Smooth muscle cell (in vitro differentiated cells): Measurements from ENCODE around the gene APCDD1L. TPM values are rescaled to one million over a fixed set of nuclear protein-coding genes. Genes with fewer than 3 reads are reported as not detected.

Source experiments
- DNase-seq: peaks from one replicate; lab custom pipeline; 2025; ENCODE audit not compliant: unreplicated experiment; lab: John Stamatoyannopoulos, UW
- H2AFZ ChIP-seq: fragments of 200-600 bp; sonication (generic); 2 replicates; pipeline ENCODE4 v1.6.0; 2016; ENCODE audit warnings: antibody characterized with exemption, low read depth, mild to moderate bottlenecking
- H3F3A ChIP-seq: fragments of 200-600 bp; sonication (generic); 2 replicates; pipeline ENCODE4 v1.6.0; 2017; ENCODE audit warnings: antibody characterized with exemption, low read depth
- H3K27ac ChIP-seq: fragments of 200-600 bp; sonication (generic); 2 replicates; pipeline ENCODE4 v1.5.1; 2016; ENCODE audit warnings: low read depth, mild to moderate bottlenecking
- H3K27me3 ChIP-seq: fragments of 200-600 bp; sonication (generic); 2 replicates; pipeline ENCODE4 v1.6.1; 2016; ENCODE audit warnings: low read depth, mild to moderate bottlenecking
- H3K36me3 ChIP-seq: fragments of 200-600 bp; sonication (generic); 2 replicates; pipeline ENCODE4 v1.5.1; 2016; ENCODE audit warnings: low read depth
- H3K4me1 ChIP-seq: fragments of 200-600 bp; sonication (generic); 2 replicates; pipeline ENCODE4 v1.5.1; 2016; ENCODE audit warnings: low read depth
- H3K4me2 ChIP-seq: fragments of 200-600 bp; sonication (generic); 2 replicates; pipeline ENCODE4 v1.6.0; 2016; ENCODE audit warnings: mild to moderate bottlenecking
- H3K4me3 ChIP-seq: fragments of 200-600 bp; sonication (generic); 2 replicates; pipeline ENCODE4 v1.5.1; 2016; ENCODE audit warnings: mild to moderate bottlenecking
- H3K79me2 ChIP-seq: fragments of 200-600 bp; sonication (generic); 2 replicates; pipeline ENCODE4 v1.6.0; 2016; ENCODE audit warnings: low read depth, mild to moderate bottlenecking
- H3K9ac ChIP-seq: fragments of 200-600 bp; sonication (generic); 2 replicates; pipeline ENCODE4 v1.6.0; 2016; ENCODE audit warnings: low read depth
- H3K9me3 ChIP-seq: fragments of 200-600 bp; sonication (generic); replicated peaks from 2 replicates; pipeline ENCODE4 v1.5.1; 2016; ENCODE audit warnings: low read depth
- H4K20me1 ChIP-seq: fragments of 200-600 bp; sonication (generic); 2 replicates; pipeline ENCODE4 v1.6.0; 2016; ENCODE audit warnings: low read depth
- CTCF ChIP-seq: fragments of 200-600 bp; sonication (generic); IDR thresholded peaks from 2 replicates; pipeline ENCODE4 v1.5.1; 2017; ENCODE audit warnings: borderline replicate concordance, mild to moderate bottlenecking, antibody characterized with exemption; ENCODE audit not compliant: insufficient read depth, poor library complexity, severe bottlenecking
- WGBS: methylation state at CpG from one replicate; pipeline ENCODE4 v1.1.7; 2016; ENCODE audit warnings: low lambda C conversion rate; 5-methylcytosine and 5-hydroxymethylcytosine counted together
- polyA plus RNA-seq: library from polyadenylated mRNA; unstranded; fragments of >200 nt; fragmentation: Nextera tagmentation; extraction: Ambion mirVana; gene quantifications from 2 replicates; pipeline ENCODE4 v1.2.1, GENCODE V29; 2016
- total RNA-seq: library from RNA; depleted of rRNA; stranded (reverse); fragments of >200 nt; gene quantifications from 2 replicates; pipeline ENCODE4 v1.2.3, GENCODE V29; 2014

The APCDD1L gene
- total and polyA plus RNA-seq, 2 experiments from 2014 or later, result 9.4 to 18.3 TPM

DNA sequence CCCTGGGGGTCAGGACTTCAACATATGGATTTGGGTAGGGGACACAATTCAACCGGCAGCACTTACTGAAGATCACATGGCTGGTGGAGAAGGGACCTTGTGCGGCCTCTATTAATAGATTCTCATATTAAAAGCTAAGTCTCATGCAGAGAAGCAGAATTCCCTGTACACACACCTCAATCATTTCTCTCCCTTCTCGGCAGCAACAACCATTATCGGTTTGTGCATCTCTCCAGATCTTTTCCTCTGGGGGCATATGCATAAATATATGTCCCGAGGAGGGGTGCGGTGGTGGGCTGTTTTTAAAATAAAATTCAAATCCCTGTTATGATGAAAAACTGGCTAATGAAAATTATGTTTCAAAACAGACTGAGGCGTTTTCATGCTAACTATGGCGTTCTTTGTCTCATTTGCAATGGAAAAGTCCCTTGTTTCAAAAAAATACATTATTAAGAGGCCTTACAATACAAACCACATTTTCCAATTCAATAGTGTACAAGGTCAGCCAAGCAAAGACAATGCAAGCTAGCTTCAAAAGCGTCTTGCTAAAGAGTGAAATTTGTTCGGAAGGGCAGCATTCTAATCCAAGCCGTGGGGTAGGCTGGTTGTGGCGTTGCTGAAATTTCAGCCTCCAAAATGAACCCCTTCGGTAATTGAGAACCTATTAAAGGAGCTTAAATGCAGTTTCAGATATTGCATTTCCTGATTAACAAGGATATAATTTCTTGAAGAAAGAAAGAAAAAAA lies 17.3 kb downstream of the APCDD1L start:
- H4K20me1 ChIP-seq, result no peaks in the 10 kb centered on the region
- no peak overlapping the region for H3K4me2 ChIP-seq
- H3F3A ChIP-seq, result no peaks in the 10 kb centered on the region
- H3K27me3 ChIP-seq, result no peaks in the 10 kb centered on the region
- no peaks in the 10 kb centered on the region for H3K9me3 ChIP-seq
- WGBS, result 97% methylated on average over 13 of the region's 13 CpGs
- no peak overlapping the region for H3K27ac ChIP-seq
- no peak overlapping the region for H2AFZ ChIP-seq
- H3K36me3 ChIP-seq, result no peaks in the 10 kb centered on the region
- DNase-seq, result no peak
- no peak overlapping the region for H3K9ac ChIP-seq
- H3K79me2 ChIP-seq, result no peaks in the 10 kb centered on the region
- H3K4me3 ChIP-seq, result no peak overlapping the region
- no peak for TF ChIP-seq CTCF
- no peaks in the 10 kb centered on the region for H3K4me1 ChIP-seq

DNA sequence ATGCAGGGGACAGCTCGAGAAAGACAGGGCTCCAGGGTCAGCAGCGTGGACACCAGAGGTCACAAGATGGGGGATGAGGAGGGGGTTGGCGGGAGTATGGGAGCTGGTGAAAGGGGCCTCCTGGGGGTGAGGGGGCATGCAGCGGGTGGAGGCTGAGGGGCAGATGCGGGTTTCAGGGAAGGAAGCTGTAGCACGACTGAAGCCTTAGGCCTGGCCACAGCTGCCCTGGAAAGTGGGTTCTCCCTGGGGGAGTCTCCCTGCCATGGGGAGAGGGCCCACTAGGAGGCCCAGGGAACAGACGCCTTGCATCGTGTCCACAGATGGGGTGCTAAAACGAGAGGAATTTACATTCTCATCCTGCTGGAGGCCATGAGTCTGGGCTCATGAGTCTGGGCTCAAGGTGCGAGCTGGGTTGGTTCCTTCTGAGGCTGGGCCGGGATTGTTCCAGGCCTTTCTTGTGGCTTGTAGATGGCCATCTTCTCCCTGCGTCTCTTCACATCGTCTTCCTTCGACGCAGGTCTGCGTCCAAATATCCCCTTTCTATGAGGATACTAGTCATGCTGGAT lies 18.0 kb downstream of the APCDD1L start:
- Histone ChIP-seq H3K4me1 (no peaks in the 10 kb centered on the region), H3K4me2 (no peak overlapping the region), H3K27me3 (no peaks in the 10 kb centered on the region), H3K79me2 (no peaks in the 10 kb centered on the region), H3K4me3 (no peak overlapping the region), H3K36me3 (no peaks in the 10 kb centered on the region), H3K9ac (no peak overlapping the region), H3K9me3 (no peaks in the 10 kb centered on the region), H2AFZ (no peak overlapping the region), H3K27ac (no peak overlapping the region), H3F3A (no peaks in the 10 kb centered on the region), H4K20me1 (no peaks in the 10 kb centered on the region)
- TF ChIP-seq CTCF, result no peak
- no peak for DNase-seq
- WGBS, result 91% methylated on average over 16 of the region's 16 CpGs

GRCh38 chr20:58496429-58496769 lies 18.8 kb downstream of the APCDD1L start:
- Histone ChIP-seq H3K79me2 (no peaks in the 10 kb centered on the region), H3K4me1 (no peaks in the 10 kb centered on the region), H3K36me3 (no peaks in the 10 kb centered on the region), H4K20me1 (no peaks in the 10 kb centered on the region), H3K4me2 (no peak overlapping the region), H2AFZ (no peak overlapping the region), H3K27ac (no peak overlapping the region), H3F3A (no peaks in the 10 kb centered on the region), H3K9me3 (no peaks in the 10 kb centered on the region), H3K27me3 (no peaks in the 10 kb centered on the region), H3K4me3 (no peak overlapping the region), H3K9ac (no peak overlapping the region)
- WGBS, result 98% methylated on average over 6 of the region's 6 CpGs
- TF ChIP-seq CTCF, result no peak
- DNase-seq, result no peak
